Endodermal cell (in vitro differentiated cells): Measurements from ENCODE around the gene PDILT. TPM values are rescaled to one million over a fixed set of nuclear protein-coding genes. Genes with fewer than 3 reads are reported as not detected.
"Not testable (repeated sequence)": the region's sequence is repeated elsewhere in the genome, so short reads cannot be mapped to it uniquely, and the experiment has no call there.

Experiments used
- DNase-seq: peaks from one replicate; pipeline ENCODE4 v3.0.0-alpha.2; 2017
- H3K27ac ChIP-seq: 2 replicates; pipeline ENCODE4 v1.5.1; 2013; ENCODE audit warnings: mild to moderate bottlenecking, low read depth, low read length, moderate library complexity
- H3K27me3 ChIP-seq: 2 replicates; pipeline ENCODE4 v1.6.1; 2013; ENCODE audit warnings: mild to moderate bottlenecking, low read length, moderate library complexity; ENCODE audit not compliant: insufficient read depth, control insufficient read depth, poor library complexity, severe bottlenecking
- H3K36me3 ChIP-seq: 2 replicates; pipeline ENCODE4 v1.7.0; 2013; ENCODE audit warnings: mild to moderate bottlenecking, low read length, moderate library complexity; ENCODE audit not compliant: control insufficient read depth, insufficient read depth
- H3K4me1 ChIP-seq: one replicate; pipeline ENCODE4 v1.7.0; 2013; ENCODE audit warnings: low read length; ENCODE audit not compliant: control insufficient read depth, insufficient read depth
- H3K4me3 ChIP-seq: 2 replicates; pipeline ENCODE4 v1.5.1; 2013; ENCODE audit warnings: mild to moderate bottlenecking, low read length, moderate library complexity
- H3K9ac ChIP-seq: 2 replicates; pipeline ENCODE4 v1.6.1; 2013; ENCODE audit warnings: mild to moderate bottlenecking, low read length, moderate library complexity; ENCODE audit not compliant: poor library complexity, severe bottlenecking; ENCODE audit errors: extremely low read depth
- H3K9me3 ChIP-seq: 2 replicates; pipeline ENCODE4 v1.6.1; 2013; ENCODE audit warnings: mild to moderate bottlenecking, low read length, moderate library complexity; ENCODE audit not compliant: control insufficient read depth
- H3K27ac Mint-ChIP-seq: 2 replicates; pipeline ENCODE4 v1.8.0; 2020; ENCODE audit warnings: mixed read lengths
- H3K27me3 Mint-ChIP-seq: 2 replicates; pipeline ENCODE4 v1.8.0; 2021; ENCODE audit warnings: mild to moderate bottlenecking, mixed read lengths; ENCODE audit not compliant: insufficient read depth
- H3K36me3 Mint-ChIP-seq: 2 replicates; pipeline ENCODE4 v1.8.0; 2020; ENCODE audit warnings: low read depth, mixed read lengths
- H3K4me1 Mint-ChIP-seq: 2 replicates; pipeline ENCODE4 v1.8.0; 2020; ENCODE audit warnings: mixed read lengths
- H3K4me3 Mint-ChIP-seq: 2 replicates; pipeline ENCODE4 v1.8.0; 2020; ENCODE audit warnings: mild to moderate bottlenecking, moderate library complexity, mixed read lengths
- H3K9me3 Mint-ChIP-seq: 2 replicates; pipeline ENCODE4 v1.8.0; 2020; ENCODE audit warnings: mild to moderate bottlenecking, mixed read lengths
- CTCF ChIP-seq: fragments of 200-600 bp; sonication (generic); conservative IDR thresholded peaks from 2 replicates; pipeline ENCODE4 v1.5.0; 2021; ENCODE audit warnings: antibody characterized with exemption, mild to moderate bottlenecking
- WGBS, 2 experiments: methylation state at CpG; one replicate each; pipeline versions ENCODE4 v1.1.5 to v1.1.7; 2013; ENCODE audit warnings: missing lambda C conversion rate in 2 of 2, mixed read lengths in 1 of 2; ENCODE audit not compliant: insufficient coverage in 1 of 2, insufficient read length in 1 of 2; 5-methylcytosine and 5-hydroxymethylcytosine counted together
- total RNA-seq, 2 donors: library from RNA; stranded (reverse); fragmentation: NEBNext Ultra II Directional in 1 of 2; extraction: Animal tissue kit (Norgen Biotek cat#: 25700) in 1 of 2; gene quantifications; 2 replicates in 1 of 2; 3 replicates in 1 of 2; pipeline ENCODE4 v1.2.1, GENCODE V29; 2021

Gene PDILT
- total RNA-seq, 2 donors from 2014 or later: not detected

- 89 to 96% methylated on average over 3 of the region's 3 CpGs for WGBS, 2 experiments
- H3K4me3 Mint-ChIP-seq: no peak overlapping the region
- H3K9me3 ChIP-seq: no peaks in the 10 kb centered on the region
- DNase-seq: no peak
- no peaks in the 10 kb centered on the region for H3K36me3 Mint-ChIP-seq
- H3K27ac Mint-ChIP-seq: no peak overlapping the region
- no peaks in the 10 kb centered on the region for H3K4me1 ChIP-seq
- no peak overlapping the region for H3K9ac ChIP-seq
- H3K27me3 Mint-ChIP-seq: peaks cover 10% of the 10 kb centered on the region
- H3K27ac ChIP-seq: no peak overlapping the region
- H3K4me1 Mint-ChIP-seq: no peaks in the 10 kb centered on the region
- no peak overlapping the region for H3K4me3 ChIP-seq
- no peaks in the 10 kb centered on the region for H3K9me3 Mint-ChIP-seq
- H3K27me3 ChIP-seq: no peaks in the 10 kb centered on the region
- no peak for TF ChIP-seq CTCF
- no peaks in the 10 kb centered on the region for H3K36me3 ChIP-seq
These were observed 90.0 kb downstream of the PDILT start for GRCh38 chr16:20314575-20314974.

- TF ChIP-seq CTCF: no peak
- Histone ChIP-seq H3K9me3 (no peaks in the 10 kb centered on the region), H3K4me1 (no peaks in the 10 kb centered on the region), H3K27me3 (no peaks in the 10 kb centered on the region), H3K36me3 (no peaks in the 10 kb centered on the region), H3K4me3 (no peak overlapping the region), H3K9ac (no peak overlapping the region), H3K27ac (no peak overlapping the region)
- Mint-ChIP-seq H3K27ac (no peak overlapping the region), H3K9me3 (no peaks in the 10 kb centered on the region), H3K27me3 (peaks cover 6% of the 10 kb centered on the region), H3K4me3 (no peak overlapping the region), H3K36me3 (no peaks in the 10 kb centered on the region), H3K4me1 (no peaks in the 10 kb centered on the region)
- no peak for DNase-seq
- 89 to 100% methylated on average over 1 to 2 of the region's 3 CpGs for WGBS, 2 experiments
These were observed 90.8 kb downstream of the PDILT start for GRCh38 chr16:20313741-20314140.

GRCh38 chr16:20312536-20313095, 91.9 kb downstream of the PDILT start:
- H3K27me3 Mint-ChIP-seq, H3K36me3 Mint-ChIP-seq, H3K9ac ChIP-seq, H3K4me3 ChIP-seq, H3K9me3 Mint-ChIP-seq, H3K27me3 ChIP-seq, H3K4me1 Mint-ChIP-seq, H3K27ac Mint-ChIP-seq, H3K27ac ChIP-seq, DNase-seq, H3K9me3 ChIP-seq, H3K36me3 ChIP-seq, H3K4me1 ChIP-seq, H3K4me3 Mint-ChIP-seq: not testable (repeated sequence)
- 89 to 98% methylated on average over 7 of the region's 7 CpGs for WGBS, 2 experiments

- no peak for TF ChIP-seq CTCF
- no peak overlapping the region for H3K9ac ChIP-seq
- no peak overlapping the region for H3K4me3 ChIP-seq
- Mint-ChIP-seq H3K36me3 (no peaks in the 10 kb centered on the region), H3K4me3 (no peak overlapping the region), H3K4me1 (no peaks in the 10 kb centered on the region), H3K9me3 (no peaks in the 10 kb centered on the region), H3K27ac (no peak overlapping the region), H3K27me3 (peaks cover 2% of the 10 kb centered on the region)
- no peaks in the 10 kb centered on the region for H3K36me3 ChIP-seq
- no peaks in the 10 kb centered on the region for H3K4me1 ChIP-seq
- no peak overlapping the region for H3K27ac ChIP-seq
- DNase-seq: no peak
- H3K9me3 ChIP-seq: no peaks in the 10 kb centered on the region
- WGBS, 2 experiments: 87 to 100% methylated on average over 2 of the region's 2 CpGs
- peaks cover 8% of the 10 kb centered on the region for H3K27me3 ChIP-seq
These were observed 93.0 kb downstream of the PDILT start for GRCh38 chr16:20311548-20311947.
